ENCODE measurements around the gene MARS2. TPM values are rescaled to one million over a fixed set of nuclear protein-coding genes. Genes with fewer than 3 reads are reported as not detected.

MARS2 gene
- total and polyA plus RNA-seq, 4 donors = 3.7 to 12.3 (median 8.6) TPM

DNA sequence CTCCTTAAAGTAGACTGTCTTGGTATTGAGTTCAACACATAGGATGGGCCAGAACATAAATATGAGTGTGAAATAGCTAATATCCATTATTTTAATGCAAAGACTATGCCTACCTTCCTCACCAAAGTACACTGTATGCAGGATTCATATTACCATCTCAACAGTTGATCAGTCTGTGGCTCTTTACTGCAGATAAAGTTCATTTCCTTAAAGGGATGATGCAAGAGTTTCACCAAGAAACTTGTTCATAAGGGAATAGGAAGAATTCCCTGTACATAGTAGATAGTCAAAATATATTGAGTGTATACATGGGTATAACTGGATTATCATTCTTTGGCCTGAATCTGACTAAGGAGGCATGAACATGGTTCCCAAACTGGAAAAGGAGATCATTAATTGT lies 35.0 kb downstream of the MARS2 start:
- Histone ChIP-seq H3K27me3 (ENCODE audit: control insufficient read depth in 4 of 4, insufficient read depth in 4 of 4, low read length in 3 of 4) (no peaks in the 10 kb centered on the region), H3K9me3 (ENCODE audit: control insufficient read depth in 4 of 4, low read length in 3 of 4) (no peaks in the 10 kb centered on the region), H3K4me3 (ENCODE audit: low read depth in 1 of 3, low read length in 3 of 3) (no peak overlapping the region), H3K36me3 (ENCODE audit: control insufficient read depth in 4 of 4, insufficient read depth in 3 of 4, low read depth in 1 of 4, low read length in 3 of 4) (no peaks in the 10 kb centered on the region), H3K27ac (ENCODE audit: low read depth in 1 of 2, low read length in 2 of 2) (no peak overlapping the region), H3K4me1 (ENCODE audit: control insufficient read depth in 4 of 4, insufficient read depth in 4 of 4, low read length in 3 of 4) (no peaks in the 10 kb centered on the region), H3K9ac (ENCODE audit: low read depth in 1 of 2, low read length in 2 of 2) (no peak overlapping the region)
- no peak for DNase-seq (ENCODE audit: low spot score)
- no peak for TF ChIP-seq HNF4G (IDR thresholded peaks at IDR 0.05)
- TF ChIP-seq RXRA (IDR thresholded peaks at IDR 0.05) = no peak
- no peak for TF ChIP-seq YY1 (IDR thresholded peaks at IDR 0.05)
- TF ChIP-seq NR2F2 (IDR thresholded peaks at IDR 0.05) = no peak
- TF ChIP-seq EGR1 (IDR thresholded peaks at IDR 0.05; ENCODE audit: low read depth in 2 of 2) = no peak
- TF ChIP-seq, protein P1, sequence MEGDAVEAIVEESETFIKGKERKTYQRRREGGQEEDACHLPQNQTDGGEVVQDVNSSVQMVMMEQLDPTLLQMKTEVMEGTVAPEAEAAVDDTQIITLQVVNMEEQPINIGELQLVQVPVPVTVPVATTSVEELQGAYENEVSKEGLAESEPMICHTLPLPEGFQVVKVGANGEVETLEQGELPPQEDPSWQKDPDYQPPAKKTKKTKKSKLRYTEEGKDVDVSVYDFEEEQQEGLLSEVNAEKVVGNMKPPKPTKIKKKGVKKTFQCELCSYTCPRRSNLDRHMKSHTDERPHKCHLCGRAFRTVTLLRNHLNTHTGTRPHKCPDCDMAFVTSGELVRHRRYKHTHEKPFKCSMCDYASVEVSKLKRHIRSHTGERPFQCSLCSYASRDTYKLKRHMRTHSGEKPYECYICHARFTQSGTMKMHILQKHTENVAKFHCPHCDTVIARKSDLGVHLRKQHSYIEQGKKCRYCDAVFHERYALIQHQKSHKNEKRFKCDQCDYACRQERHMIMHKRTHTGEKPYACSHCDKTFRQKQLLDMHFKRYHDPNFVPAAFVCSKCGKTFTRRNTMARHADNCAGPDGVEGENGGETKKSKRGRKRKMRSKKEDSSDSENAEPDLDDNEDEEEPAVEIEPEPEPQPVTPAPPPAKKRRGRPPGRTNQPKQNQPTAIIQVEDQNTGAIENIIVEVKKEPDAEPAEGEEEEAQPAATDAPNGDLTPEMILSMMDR (IDR thresholded peaks at IDR 0.05; ENCODE audit: low read depth, low read length, missing input control) = no peak
- no peak for TF ChIP-seq GABPA (IDR thresholded peaks at IDR 0.05 in 1 of 2, conservative IDR thresholded peaks at IDR 0.05 in 1 of 2)
- TF ChIP-seq FOXA2 (IDR thresholded peaks at IDR 0.05) = no peak
- no peak for TF ChIP-seq HNF4A (conservative IDR thresholded peaks at IDR 0.05)
- TF ChIP-seq, protein P2, sequence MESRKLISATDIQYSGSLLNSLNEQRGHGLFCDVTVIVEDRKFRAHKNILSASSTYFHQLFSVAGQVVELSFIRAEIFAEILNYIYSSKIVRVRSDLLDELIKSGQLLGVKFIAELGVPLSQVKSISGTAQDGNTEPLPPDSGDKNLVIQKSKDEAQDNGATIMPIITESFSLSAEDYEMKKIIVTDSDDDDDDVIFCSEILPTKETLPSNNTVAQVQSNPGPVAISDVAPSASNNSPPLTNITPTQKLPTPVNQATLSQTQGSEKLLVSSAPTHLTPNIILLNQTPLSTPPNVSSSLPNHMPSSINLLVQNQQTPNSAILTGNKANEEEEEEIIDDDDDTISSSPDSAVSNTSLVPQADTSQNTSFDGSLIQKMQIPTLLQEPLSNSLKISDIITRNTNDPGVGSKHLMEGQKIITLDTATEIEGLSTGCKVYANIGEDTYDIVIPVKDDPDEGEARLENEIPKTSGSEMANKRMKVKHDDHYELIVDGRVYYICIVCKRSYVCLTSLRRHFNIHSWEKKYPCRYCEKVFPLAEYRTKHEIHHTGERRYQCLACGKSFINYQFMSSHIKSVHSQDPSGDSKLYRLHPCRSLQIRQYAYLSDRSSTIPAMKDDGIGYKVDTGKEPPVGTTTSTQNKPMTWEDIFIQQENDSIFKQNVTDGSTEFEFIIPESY (IDR thresholded peaks at IDR 0.05) = no peak
- no peak for TF ChIP-seq RAD21 (IDR thresholded peaks at IDR 0.05)
- TF ChIP-seq, protein P3, sequence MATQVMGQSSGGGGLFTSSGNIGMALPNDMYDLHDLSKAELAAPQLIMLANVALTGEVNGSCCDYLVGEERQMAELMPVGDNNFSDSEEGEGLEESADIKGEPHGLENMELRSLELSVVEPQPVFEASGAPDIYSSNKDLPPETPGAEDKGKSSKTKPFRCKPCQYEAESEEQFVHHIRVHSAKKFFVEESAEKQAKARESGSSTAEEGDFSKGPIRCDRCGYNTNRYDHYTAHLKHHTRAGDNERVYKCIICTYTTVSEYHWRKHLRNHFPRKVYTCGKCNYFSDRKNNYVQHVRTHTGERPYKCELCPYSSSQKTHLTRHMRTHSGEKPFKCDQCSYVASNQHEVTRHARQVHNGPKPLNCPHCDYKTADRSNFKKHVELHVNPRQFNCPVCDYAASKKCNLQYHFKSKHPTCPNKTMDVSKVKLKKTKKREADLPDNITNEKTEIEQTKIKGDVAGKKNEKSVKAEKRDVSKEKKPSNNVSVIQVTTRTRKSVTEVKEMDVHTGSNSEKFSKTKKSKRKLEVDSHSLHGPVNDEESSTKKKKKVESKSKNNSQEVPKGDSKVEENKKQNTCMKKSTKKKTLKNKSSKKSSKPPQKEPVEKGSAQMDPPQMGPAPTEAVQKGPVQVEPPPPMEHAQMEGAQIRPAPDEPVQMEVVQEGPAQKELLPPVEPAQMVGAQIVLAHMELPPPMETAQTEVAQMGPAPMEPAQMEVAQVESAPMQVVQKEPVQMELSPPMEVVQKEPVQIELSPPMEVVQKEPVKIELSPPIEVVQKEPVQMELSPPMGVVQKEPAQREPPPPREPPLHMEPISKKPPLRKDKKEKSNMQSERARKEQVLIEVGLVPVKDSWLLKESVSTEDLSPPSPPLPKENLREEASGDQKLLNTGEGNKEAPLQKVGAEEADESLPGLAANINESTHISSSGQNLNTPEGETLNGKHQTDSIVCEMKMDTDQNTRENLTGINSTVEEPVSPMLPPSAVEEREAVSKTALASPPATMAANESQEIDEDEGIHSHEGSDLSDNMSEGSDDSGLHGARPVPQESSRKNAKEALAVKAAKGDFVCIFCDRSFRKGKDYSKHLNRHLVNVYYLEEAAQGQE (IDR thresholded peaks at IDR 0.05) = no peak
- TF ChIP-seq FOXA1 (IDR thresholded peaks at IDR 0.05) = no peak
- TF ChIP-seq JUND (IDR thresholded peaks at IDR 0.05) = no peak
- TF ChIP-seq TAF1 (conservative IDR thresholded peaks at IDR 0.05) = no peak
- TF ChIP-seq SP1 (IDR thresholded peaks at IDR 0.05) = no peak
- TF ChIP-seq, protein P4, sequence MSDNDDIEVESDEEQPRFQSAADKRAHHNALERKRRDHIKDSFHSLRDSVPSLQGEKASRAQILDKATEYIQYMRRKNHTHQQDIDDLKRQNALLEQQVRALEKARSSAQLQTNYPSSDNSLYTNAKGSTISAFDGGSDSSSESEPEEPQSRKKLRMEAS (IDR thresholded peaks at IDR 0.05) = no peak

Other genes with a start within 250 kb of the MARS2 start
- 100 to 1,000 TPM; 185 to 305 TPM for gene HSPD1, start 205.5 kb upstream of the MARS2 start, total RNA-seq
- gene HSPD1, start 205.5 kb upstream of the MARS2 start, polyA plus RNA-seq = 100 to 1,000 TPM; 269 to 490 TPM
- 100 to 1,000 TPM in 1 of 2 donors, 10 to 100 TPM in 1; 88.2 to 155 TPM for gene HSPE1, start 205.0 kb upstream of the MARS2 start, total RNA-seq
- gene HSPE1, start 205.0 kb upstream of the MARS2 start, polyA plus RNA-seq = 100 to 1,000 TPM; 226 to 347 TPM
- 10 to 100 TPM; 10.2 to 17.5 TPM for gene MOB4, start 189.3 kb upstream of the MARS2 start, total RNA-seq
- 10 to 100 TPM in 1 of 2 donors, 1 to 10 TPM in 1; 7.6 to 14.7 TPM for gene MOB4, start 189.3 kb upstream of the MARS2 start, polyA plus RNA-seq
- 1 to 10 TPM; 1.1 to 4.2 TPM for gene RFTN2, start 29.8 kb upstream of the MARS2 start, total RNA-seq
- 1 to 10 TPM in 1 of 2 donors, under 1 TPM in 1; 0.40 to 1.3 TPM for gene RFTN2, start 29.8 kb upstream of the MARS2 start, polyA plus RNA-seq
- gene BOLL, start 80.0 kb downstream of the MARS2 start, total RNA-seq = not detected
- gene BOLL, start 80.0 kb downstream of the MARS2 start, polyA plus RNA-seq = not detected
- under 1 TPM; 0.51 to 0.59 TPM for gene PLCL1, start 99.2 kb downstream of the MARS2 start, total RNA-seq
- under 1 TPM; 0.08 to 0.12 TPM for gene PLCL1, start 99.2 kb downstream of the MARS2 start, polyA plus RNA-seq